KOPT-K1 (cell line): ENCODE data around the gene ING5.
A peak's percentile ranks its signal among the peaks of the same experiment; 100 is the strongest.

Experiments
- H3K27ac ChIP-seq: fragments of 200-600 bp; sonication (generic); 2 replicates; pipeline ENCODE4 v1.5.1; 2016; ENCODE audit warnings: antibody characterized with exemption, mild to moderate bottlenecking, low read depth, low read length; ENCODE audit not compliant: poor library complexity, severe bottlenecking
- H3K36me3 ChIP-seq: fragments of 200-600 bp; sonication (generic); 2 replicates; pipeline ENCODE4 v1.5.1; 2017; ENCODE audit warnings: antibody characterized with exemption, mild to moderate bottlenecking, low read length, moderate library complexity; ENCODE audit not compliant: insufficient read depth
- H3K9me3 ChIP-seq: fragments of 200-600 bp; sonication (generic); 2 replicates; pipeline ENCODE4 v1.5.1; 2017; ENCODE audit warnings: antibody characterized with exemption, low read length, mild to moderate bottlenecking; ENCODE audit not compliant: insufficient read depth, poor library complexity, severe bottlenecking

Gene ING5

DNA sequence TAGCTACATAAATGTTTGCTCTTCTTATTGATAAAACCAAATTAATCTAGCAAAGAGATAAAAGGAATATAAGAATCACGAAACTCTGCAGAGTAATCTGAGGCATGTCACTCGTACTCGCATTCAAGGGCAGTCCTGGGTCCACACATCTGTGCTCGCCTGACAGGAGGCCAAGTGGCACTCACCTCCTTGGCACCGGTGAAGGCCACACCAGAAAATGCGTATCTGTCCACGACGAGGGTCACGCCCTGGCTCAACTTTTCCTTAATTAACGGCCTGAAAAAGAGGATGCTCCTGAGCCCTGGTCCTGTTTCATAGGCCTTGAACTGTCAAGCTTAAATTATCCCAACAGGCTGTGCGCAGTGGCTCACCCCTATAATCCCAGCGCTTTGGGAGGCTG, 21.8 kb upstream of the ING5 start:
- H3K9me3 ChIP-seq = no peaks in the 10 kb centered on the region
- H3K27ac ChIP-seq = no peak overlapping the region
- peaks cover 100% of the 10 kb centered on the region for H3K36me3 ChIP-seq

DNA sequence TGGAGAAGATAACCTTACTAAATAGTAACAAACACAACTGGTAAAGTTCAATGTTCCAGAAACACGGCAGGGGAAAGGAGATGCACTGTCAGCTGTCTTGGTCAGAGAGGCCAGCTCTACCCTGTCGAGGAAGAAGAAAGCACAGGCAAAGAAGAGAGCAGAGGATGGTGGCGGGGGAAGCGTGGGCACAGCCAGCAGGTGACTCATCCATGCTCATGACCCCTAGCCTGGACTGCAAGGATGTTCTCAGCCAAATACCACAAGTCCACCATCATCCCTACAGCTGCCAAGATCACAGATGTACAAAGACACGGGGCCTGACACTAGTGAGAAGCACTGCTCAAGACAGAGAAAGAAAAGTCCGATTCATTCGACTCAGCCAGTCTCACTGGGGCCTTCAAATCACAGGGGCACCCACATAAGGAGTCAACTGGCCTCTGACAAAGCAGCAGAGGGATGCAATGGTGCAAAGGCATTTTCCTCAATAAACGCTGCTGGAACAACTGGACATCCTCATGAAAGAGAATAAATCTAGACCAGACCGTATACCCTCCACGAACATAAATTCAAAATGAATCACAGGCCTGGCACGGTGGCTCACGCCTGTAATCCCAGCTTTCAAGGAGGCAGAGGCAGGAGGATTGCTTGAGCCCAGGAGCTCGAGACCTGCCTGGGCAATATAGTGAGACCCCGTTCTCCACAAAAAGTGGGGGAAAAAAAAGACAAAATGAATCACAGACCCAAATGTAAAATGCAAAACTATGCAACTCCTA, 20.8 kb upstream of the ING5 start:
- Histone ChIP-seq H3K27ac (no peak overlapping the region), H3K36me3 (peaks cover 91% of the 10 kb centered on the region), H3K9me3 (no peaks in the 10 kb centered on the region)

DNA sequence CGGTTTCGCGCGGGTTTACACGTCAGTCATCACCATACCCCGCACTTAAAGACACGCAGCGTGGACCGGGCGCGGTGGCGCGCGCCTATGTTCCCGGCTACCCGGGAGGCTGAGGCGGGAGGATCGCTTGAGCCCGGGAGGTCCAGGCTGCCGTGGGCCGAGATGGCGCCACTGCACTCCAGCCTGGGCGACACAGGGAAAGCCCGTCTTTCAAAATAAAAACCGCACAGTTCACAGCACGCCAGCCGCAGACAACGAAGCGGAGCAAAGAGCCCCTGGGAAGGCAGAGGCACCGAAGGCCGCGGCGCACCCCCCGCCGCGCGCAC, 15.6 kb upstream of the ING5 start:
- Histone ChIP-seq H3K27ac (peak overlapping the region; percentile 97), H3K36me3 (peaks cover 57% of the 10 kb centered on the region), H3K9me3 (no peaks in the 10 kb centered on the region)

DNA sequence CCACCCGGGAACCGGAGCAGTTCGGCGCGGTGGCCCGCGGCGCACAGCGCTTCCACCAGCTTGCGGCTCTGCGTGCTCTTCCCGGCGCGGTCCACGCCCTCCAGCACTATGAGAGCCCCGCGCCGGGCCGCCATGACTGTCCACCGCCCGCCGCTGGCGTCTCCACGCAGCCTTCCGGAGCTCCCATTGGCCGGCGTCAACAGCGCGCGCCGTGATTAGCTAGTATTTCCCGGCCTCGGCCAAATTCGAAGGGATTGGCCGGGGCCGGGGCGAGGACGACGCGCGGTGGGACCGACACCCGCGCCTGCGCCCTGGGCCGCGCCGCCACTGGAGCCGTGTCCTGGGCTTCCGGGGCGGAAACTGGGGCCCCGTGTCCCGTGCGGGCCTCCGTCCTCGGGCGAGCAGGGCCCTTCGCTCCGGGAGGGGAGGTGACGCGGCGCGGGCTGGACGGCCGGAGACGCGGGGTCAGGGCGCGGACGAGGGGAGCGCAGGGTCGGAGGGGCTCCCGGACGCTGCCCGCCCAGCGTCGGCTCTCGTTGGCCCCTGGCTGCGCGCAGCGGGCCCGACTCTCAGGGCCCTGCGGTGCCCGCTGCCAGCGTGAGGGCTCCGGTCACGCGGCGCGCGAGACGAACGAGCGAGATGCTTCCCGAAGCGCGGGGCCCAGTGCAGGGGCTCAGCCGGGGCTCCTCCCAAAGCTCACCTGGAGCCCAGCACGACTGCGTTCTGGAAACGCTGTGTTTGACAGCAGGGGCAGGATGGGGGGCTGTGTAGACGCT, 15.0 kb upstream of the ING5 start, which contains the start of gene DTYMK:
Gene DTYMK, minus strand, starts transcription at position 166 of the 776 bp plus-strand sequence. Its CDS starts 32 bp downstream, at position 134.
- Histone ChIP-seq H3K36me3 (peaks cover 57% of the 10 kb centered on the region), H3K9me3 (no peaks in the 10 kb centered on the region), H3K27ac (peak within 1 kb of the TSS; percentile 97)

DNA sequence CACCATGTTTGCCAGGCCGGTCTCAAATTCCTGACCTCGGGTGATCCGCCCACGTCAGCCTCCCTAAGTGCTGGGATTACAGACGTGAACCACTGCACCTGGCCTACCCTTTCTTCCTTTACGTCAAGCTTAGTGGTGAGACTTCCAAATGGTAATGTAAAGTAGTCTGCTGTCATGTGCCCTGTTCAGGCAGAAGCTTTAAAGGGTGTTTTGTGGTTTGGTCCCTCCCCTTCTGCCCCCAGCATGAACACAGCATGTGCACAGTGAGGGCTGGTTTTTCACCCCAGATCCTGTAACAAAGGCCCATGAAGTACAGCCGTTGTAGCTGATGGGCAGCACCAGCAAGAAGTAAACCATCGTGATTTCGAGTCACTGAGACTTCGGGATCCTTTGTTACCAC, 12.5 kb upstream of the ING5 start:
- Histone ChIP-seq H3K36me3 (peaks cover 56% of the 10 kb centered on the region), H3K27ac (peak overlapping the region; percentile 38), H3K9me3 (no peaks in the 10 kb centered on the region)

DNA sequence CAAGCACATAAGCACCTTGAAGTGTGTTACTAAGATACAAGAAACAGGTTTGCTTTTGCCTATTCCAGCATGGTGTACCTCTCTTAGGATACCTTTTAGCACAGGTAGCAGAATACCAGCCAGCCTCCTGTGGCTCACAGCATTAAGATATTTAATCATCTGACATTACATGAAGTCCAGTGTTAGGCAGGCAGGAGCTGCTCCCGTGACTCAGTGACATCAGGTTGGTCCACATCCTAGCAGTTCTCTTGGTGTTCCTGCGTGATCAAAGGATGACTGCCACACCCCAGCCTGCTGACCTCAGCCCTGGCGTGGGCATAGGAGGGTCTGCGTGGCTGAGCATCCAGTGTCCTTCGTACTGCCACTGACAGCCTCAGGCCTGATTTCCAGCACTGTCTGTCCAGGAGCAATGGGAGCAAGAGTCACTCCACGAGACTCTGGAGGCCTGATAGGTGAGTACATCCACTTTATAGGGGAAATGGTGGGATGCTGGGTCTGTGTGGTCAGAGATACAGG, 11.6 kb upstream of the ING5 start:
- peaks cover 57% of the 10 kb centered on the region for H3K36me3 ChIP-seq
- no peaks in the 10 kb centered on the region for H3K9me3 ChIP-seq
- peak overlapping the region; percentile 38 for H3K27ac ChIP-seq

DNA sequence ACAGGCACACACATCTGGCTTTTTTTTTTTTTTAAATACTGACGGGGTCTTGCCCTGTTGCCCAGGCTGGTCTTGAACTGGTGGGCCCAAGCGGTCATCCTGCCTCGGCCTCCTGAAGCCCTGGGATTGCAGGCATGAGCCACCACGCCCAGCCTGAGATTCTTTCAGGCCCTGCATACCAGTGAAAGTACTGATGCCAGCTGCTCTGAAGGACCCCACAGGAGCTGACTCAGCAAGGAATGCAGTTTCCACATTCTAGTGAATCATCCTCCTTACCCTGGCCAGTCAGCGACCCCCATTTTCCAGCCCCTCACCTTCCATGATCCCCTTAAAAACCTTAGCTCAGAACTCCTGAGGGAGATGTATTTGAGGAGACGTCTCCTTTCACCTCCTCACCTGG, 9.4 kb upstream of the ING5 start:
- H3K27ac ChIP-seq = no peak overlapping the region
- H3K36me3 ChIP-seq = peaks cover 67% of the 10 kb centered on the region
- no peaks in the 10 kb centered on the region for H3K9me3 ChIP-seq

DNA sequence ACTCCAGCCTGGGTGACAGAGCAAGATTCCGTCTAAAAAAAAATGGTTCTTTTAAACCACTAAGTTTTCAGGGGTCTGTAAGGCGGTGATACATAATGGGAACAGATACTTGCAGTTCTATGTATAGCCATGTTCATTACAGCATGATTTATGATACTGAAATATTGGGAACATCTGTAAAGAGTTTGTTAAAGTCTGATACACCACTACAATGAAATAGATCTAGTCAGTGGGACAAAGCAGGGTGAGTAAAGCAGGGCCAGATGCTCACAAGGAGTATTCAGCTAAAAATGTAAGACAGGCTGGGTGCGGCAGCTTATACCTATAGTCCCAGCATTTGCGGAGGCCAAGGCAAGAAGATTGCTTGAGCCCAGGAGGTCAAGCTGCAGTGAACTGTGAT, 6.2 kb upstream of the ING5 start:
- H3K27ac ChIP-seq = no peak overlapping the region
- no peaks in the 10 kb centered on the region for H3K9me3 ChIP-seq
- peaks cover 55% of the 10 kb centered on the region for H3K36me3 ChIP-seq

DNA sequence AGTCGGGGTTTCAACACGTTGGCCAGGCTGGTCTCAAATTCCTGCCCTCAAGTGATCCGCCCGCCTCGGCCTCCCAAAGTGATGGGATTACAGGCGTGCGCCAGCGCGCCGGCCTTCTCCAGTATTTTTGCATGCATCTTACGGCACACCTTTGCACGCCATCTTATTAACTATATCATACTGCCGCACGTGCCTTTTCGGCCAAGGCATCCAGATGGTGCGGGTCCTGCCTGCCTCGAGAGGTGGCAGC, 765 bp upstream of the ING5 start:
- H3K9me3 ChIP-seq = peaks cover 6% of the 10 kb centered on the region
- peaks cover 25% of the 10 kb centered on the region for H3K36me3 ChIP-seq
- H3K27ac ChIP-seq = peak overlapping the region; percentile 92

DNA sequence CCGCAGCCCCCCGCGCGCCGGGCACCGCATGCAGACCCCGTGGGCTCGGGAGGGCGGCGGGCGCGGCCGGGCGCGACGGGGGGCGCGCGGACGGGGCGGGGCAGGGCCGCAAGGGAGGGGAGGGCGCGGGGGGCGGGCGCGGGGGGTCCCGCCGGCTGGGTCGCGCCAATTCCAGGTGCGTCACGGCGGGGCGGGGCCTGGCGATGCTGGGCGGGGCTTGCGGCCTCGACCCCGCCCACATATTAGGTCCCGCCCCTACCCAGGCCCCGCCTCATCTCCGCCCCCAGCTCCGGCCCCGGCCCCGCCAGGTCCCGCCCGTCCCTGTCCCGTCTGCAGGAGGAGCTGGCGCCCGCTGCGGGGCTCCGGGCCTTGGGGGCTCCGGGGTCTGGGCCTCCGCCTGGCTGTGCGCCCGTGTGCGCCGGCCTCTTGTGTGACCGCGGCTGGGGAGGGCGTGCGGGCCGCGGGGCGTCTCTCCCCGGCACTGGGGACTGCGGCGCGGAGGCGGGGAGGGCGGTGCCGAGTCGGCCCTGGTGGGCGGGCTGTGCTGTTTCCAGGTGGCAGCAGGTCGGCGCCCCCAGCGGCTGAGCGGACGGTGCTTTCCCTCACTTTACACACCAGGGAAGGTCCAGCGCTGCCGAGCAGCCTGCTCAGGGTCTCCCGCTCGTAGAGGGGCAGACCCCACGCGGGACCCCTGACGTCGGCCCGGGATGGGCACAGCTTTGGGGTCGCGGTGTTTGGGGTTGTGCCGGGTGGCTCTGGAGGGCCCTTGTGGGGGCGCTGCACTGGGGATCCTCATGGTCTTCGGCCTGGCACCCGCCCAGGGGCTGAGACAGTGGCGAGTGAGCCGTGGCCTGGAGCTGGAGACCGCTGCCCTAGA, 554 bp downstream of the ING5 start:
- H3K9me3 ChIP-seq = peaks cover 16% of the 10 kb centered on the region

DNA sequence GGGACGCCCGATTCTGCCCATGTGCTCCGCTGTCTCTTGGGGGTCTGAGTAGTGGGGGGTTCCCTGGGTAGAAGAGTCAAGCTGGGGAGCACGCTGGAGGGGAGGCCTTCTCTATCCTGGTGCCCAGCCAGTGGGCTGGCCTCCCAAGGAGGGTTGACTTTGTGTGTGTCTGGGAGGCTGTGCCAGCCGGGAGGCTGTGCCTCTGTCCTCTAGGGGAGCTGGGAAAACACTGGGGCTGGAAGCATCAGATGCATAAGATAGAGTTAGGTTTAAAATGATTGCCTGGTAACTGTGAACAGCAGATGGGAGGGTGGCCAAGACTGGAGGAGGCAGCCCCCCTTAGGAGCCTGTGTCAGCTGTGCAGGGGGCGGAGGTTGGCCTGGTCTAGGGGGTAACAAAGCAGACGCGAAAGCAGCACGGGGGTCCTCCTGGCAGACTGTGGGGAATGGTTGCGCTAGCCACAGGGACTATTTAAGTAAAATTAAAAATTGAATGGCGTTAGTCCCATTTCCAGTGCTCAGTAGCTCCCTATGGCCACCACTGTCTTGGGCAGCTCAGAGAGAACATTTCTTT, 1.3 kb downstream of the ING5 start:
- peak overlapping the region; percentile 92 for H3K27ac ChIP-seq

More for the DNA sequence above, 554 bp downstream of the ING5 start:
- Histone ChIP-seq H3K36me3 (peaks cover 37% of the 10 kb centered on the region), H3K27ac (peak overlapping the region; percentile 92)

DNA sequence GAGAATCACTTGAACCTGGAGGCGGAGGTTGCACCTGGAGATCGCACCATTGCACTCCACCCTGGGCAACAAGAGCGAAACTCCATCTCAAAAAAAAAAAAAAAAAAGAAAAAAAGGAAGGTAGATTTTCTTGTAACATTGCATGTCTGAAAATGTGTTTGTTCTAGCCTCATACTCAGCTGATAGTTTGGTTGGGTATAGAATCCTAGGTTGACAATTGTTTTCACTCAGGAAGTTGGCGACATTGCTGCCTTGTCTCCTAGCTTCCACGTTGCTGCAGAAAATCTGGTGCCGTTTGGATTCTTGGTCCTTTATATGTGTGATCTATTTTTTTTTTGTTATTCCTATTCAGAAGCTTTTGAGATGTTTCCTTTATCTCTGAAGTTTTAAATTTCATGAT, 4.7 kb downstream of the ING5 start:
- Histone ChIP-seq H3K27ac (no peak overlapping the region), H3K36me3 (peaks cover 77% of the 10 kb centered on the region), H3K9me3 (peaks cover 16% of the 10 kb centered on the region)

More for the DNA sequence above, 1.3 kb downstream of the ING5 start:
- H3K9me3 ChIP-seq = peaks cover 16% of the 10 kb centered on the region
- H3K36me3 ChIP-seq = peaks cover 44% of the 10 kb centered on the region

DNA sequence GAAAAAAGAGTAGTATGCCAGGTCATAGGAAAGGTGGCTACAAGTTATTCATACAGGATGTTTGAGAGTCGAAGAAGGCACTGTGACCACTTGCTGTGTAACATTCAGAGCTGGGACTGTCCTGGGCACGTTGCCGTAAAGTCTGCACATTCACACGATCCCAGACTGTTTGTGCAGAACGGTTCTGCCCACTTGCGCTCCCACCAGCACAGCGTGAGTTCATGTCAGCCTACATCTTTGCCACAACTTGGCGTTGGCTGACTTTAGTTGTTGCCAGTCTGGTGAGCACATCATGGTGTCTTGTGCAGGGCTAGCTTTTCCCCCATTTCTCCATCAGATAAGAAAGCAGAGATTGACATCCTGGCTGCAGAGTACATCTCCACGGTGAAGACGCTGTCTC, 7.0 kb downstream of the ING5 start:
- Histone ChIP-seq H3K27ac (no peak overlapping the region), H3K36me3 (peaks cover 95% of the 10 kb centered on the region), H3K9me3 (peaks cover 16% of the 10 kb centered on the region)

DNA sequence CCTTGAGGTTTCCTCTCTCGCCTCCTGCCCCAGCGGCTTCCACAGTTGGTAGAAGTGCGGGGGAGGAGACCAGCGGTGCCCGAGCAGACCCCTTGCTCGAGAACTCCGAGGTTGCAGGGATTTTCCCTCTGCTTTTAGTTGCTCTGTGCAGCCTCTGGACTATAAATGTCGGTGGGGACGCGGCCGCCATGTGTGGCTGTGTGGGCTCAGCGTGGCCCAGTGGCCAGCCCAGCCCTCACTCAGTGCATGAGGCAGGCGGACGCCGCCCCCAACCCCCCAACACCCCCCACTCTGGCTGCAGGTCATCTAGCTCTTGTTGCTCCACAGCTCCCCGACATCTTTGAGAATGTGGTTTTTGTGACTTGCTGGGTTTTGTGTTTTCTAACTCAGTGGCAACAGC, 17.3 kb downstream of the ING5 start:
- Histone ChIP-seq H3K9me3 (no peaks in the 10 kb centered on the region), H3K27ac (no peak overlapping the region), H3K36me3 (peaks cover 97% of the 10 kb centered on the region)

DNA sequence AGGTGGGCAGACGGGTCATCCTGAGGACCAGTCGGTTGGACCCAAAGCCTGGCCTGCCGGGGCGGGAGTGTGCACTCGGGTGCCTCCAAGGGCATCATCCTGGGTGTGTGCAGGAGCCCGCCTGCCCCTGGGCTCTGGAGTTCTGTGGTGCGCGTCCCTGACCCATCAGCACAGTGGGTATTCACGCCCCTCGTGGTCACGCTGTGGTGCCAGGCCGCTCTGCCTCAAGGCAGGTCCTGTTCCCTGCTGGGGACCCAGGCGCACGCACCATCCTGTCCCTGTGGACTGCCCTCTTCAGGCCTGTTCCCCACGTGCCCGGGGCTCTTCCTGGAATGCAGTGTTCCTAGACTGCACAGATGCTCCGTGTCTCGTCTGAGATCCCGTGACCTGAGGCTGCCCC, 18.3 kb downstream of the ING5 start:
- Histone ChIP-seq H3K9me3 (no peaks in the 10 kb centered on the region), H3K36me3 (peaks cover 96% of the 10 kb centered on the region), H3K27ac (no peak overlapping the region)
